Activated CD4-positive, alpha-beta T cell treated with anti-CD3 and anti-CD28 coated beads, Interleukin-2, Interleukin-6, amounts not matched to agents 100 ng/mL and 50 ng/mL, durations not matched to agents 16 hours and 8 hours (primary cell): ENCODE results near the gene BAG3.
"Not testable (repeated sequence)": the region's sequence is repeated elsewhere in the genome, so short reads cannot be mapped to it uniquely, and the experiment has no call there.

Experiments used
- DNase-seq: peaks from one replicate; pipeline ENCODE4 v3.0.0-alpha.2; 2020

BAG3 gene

DNA sequence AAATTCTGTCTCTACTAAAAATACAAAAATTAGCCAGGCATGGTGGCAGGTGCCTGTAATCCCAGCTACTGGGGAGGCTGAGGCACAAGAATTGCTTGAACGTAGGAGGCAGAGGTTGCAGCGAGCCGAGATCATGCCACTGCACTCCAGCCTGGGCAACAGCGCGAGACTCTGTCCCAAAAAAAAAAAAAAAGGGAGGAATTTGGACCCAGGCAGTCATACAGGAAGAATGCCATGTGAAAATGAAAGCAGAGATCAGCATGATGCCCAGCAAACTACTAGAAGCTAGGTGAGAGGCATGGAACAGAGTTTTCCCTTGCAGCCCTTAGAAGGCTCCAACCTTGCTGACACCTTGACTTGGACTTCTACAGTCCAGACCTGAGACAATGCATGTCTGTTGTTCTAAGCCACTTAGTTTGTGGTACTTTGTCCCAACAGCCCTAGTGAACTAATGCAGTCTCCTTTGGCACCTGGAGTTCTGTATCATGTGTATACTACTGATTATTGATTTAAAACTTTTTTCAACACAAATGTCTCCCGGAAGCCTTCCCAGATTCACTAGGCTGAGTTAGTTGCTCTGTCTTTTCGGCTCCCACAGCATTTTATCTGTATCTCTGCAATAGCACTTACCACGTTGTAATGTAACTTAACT lies 10.2 kb upstream of the BAG3 start:
- DNase-seq: no peak

DNA sequence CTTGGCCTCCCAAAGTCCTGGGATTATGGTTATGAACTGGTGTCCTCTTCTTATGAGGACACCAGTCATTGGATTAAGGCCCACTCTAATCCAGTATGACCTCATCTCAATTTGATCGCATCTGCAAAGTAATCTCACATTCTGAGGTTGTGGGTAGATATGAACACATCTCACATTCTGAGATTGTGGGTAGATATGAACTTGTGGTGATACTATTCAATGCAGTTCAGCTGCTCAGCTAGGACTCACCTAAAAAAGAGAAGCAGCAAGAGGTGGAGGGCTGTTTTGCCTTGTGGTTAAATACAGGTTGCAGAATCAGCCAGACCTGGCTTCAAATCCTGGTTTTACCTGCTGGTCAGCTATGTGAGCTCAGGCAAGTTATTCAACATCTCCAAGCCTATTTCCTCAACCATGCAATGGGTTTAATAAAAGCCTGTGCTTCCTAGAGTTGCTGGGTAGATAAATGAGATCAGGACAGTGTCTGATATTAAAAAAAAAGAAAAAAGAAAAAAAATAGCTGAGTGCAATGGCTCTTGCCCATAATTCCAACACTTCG lies 8.5 kb upstream of the BAG3 start:
- DNase-seq: peak; percentile 46

DNA sequence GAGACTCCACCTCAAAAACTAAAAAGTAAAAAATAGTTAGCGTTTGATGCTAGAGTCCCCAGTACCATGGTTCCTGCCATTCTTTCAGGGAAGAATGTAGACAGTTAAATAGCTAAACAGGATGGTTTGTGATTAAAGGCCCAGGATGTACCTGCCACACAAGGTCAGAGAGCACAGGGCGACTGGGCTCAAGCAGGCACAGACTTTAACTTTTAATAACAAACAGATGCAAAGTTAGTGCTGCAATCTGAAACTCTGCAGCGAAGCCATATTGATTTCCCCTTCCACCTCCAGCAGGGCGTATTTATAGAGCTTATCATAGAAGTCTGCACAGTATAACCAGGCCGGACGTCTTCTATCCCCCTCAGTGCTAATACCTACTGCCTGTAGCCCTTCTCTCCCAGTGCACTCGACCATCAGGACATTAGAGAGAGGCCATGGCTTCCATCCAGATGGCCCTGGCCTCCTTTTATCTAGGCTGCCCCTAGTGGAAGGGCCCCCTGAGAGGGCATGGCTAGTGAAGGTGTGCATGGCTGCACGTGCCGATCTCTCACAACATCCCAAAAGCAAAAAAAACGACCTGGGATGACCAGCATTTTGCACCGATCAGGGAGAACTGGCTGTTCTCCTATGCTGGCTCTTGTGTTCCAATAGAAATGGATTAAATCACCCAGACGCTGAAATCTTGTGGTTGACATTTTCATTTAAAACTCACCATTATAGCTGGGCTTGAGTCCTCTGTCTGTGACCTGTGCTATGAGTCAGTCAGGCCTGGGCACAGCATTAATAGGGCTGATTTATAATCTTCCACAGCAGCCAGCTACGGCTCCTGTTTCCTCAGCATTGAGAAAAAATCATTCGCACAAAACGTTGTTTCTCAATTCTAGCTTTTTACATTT lies 7.6 kb upstream of the BAG3 start:
- no peak for DNase-seq

DNA sequence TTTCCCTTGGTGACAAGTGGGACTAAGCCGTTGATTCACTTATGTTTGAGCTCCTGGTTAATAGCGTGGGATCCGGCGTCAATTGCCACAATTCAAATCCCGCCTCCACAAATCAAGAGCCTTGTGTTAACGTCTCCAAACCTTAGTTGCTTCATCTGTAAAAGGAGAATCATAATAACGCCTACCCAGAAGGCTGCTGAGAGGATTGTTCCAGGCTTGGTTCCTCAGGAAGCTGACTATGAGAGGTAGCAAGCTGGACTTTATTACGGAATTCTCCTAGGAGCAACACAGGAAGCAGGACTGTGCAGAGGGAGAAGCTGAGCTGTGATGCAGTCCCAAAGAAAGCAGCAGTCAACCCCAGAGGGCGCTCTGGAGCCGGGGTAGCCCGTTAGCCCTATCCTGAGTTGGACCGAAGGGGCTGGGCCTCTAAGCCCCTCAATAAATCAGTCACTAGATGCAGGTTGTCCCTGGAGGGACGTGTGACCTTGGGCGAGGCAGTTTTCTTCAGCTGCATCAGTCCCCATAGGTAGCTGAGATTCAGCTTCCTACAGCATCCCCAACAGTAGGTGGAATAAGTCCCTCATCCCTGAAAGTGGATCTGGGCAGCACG lies 6.9 kb upstream of the BAG3 start:
- DNase-seq: no peak

DNA sequence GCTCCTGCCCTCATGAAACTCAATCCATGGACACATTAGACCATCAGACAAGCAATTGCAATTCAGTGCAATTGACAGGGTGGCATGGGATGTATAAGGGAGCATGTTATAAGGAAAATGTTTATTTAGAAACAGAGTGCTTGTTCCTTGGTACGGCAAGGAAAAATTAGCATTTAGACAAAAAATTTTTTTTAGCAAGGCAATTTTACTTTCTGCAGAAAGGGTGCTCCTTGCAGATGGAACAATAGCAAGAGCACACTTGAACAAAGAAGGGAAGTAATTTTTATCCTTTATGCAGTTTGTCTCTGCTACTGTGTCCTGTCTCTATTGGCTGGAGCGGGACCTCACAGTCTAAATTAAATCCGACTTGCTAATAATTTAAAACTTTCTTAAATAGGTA lies 6.2 kb upstream of the BAG3 start:
- DNase-seq: no peak

DNA sequence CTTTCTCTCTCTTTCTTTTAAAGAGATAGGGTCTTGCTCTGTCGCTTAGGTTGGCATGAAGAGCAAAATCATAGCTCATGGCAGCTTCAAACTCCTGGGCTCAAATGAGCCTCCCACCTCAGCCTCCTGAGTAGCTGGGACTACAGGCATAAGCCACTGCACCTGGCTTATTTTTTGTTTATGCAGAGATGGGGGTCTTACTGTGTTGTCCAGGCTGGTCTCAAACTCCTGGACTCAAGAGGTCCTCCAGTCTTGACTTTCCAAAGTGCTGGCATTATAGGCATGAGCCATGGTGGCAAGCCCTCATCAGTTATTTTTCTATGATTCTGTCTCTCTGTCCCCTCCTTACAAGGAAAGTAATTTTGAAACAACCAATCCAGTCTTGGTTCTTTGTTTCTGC lies 1.1 kb upstream of the BAG3 start:
- DNase-seq: no peak

DNA sequence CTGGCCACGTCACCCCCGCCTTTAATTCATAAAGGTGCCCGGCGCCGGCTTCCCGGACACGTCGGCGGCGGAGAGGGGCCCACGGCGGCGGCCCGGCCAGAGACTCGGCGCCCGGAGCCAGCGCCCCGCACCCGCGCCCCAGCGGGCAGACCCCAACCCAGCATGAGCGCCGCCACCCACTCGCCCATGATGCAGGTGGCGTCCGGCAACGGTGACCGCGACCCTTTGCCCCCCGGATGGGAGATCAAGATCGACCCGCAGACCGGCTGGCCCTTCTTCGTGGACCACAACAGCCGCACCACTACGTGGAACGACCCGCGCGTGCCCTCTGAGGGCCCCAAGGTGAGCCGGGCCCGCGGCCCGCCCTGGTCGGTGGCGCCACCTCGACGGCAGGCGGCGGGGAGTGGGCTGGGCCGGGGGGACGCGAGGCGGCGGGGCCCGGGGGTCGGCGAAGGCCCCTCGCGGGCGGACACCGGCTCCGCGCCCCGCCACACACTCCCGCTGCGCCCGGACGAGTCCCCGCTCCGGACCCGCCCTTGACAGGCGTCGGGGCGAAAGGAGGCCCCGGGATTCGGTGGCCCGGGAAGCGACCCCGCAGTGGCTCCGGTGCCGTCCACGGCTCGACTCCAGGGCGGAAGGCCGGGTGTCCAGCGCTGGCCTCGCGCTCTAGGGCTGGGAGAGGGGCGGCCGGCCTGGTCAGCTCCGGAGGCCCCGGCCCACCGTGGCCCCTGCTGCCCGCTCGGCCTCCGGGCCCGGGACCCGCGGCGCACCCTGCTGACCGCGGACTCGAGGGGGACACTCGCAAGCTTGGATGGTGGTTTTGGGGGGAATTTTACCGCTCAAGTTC lies 557 bp downstream of the BAG3 start:
- DNase-seq: peak; percentile 28

DNA sequence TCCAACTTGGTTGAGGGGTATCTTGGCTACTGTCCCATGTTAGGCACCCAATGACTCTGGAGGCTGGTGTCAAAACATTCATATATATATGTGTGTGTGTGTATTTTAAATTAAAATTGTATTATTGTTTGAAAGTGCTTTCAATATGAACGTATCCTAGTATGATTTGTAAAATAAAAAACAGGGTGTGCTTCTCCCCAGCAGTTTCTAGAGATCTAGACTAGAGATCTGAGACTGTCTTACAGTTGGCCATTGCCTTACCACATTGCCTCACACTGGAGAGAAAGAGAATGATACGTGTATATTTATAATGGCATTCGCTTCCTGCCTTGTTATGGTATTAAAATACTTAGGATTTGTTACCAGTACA lies 1.2 kb downstream of the BAG3 start:
- peak; percentile 64 for DNase-seq

DNA sequence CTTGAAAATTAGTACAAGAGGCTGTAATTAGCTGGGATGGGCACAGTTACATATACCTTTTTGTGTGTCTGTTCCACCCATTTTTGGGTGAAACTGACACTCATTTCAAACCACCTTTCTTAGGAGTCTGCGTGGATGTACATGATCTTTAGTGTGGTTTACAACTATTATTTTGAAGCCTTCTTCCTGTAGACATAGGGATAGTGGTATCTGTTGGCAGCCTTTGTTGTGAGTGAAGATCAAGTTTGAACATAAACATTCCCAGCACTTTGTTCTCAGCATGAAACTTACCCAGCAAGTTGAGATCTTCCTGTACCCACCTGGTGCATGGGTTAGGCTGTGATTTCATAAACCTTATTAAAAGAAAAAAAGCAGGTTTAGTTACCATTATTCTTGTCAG lies 2.0 kb downstream of the BAG3 start:
- peak; percentile 45 for DNase-seq

DNA sequence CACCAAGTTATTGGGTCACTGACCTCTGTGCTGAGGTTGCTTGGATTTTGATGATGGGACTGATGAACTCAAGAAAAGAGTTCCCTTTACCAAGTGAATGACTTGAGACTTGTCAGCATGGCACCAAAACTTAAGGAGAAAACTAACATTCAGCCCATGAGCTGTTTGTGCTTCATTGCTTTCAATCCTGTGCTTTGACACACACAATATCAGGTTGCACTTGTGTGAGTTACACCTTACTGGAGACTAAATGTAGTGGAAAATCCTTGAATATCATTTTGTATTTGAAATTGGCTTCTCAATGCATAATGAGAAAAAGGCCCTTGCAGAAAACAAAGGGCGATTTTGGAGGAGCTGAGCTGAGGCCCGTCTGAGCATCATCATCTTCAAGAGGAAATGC lies 2.7 kb downstream of the BAG3 start:
- DNase-seq: no peak

DNA sequence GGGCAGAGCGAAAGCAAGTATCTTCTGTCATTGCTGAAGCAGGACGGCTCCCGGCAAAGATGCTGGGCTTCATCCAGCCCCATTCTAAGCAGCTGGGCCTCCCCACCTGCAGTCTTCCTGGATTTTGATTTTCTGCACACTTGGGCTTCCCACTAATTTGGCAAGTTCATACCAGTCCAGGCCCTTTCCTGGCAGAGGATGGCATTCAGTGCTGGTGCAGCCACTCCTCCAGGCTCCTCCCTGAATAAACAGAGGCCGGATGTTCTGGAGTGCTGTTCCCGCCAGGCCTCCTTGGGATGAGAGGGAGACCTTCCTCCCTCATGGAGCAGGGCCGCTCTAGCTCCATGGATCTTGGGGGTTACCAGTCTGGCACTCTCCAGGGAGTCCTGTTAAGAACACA lies 3.4 kb downstream of the BAG3 start:
- DNase-seq: no peak

DNA sequence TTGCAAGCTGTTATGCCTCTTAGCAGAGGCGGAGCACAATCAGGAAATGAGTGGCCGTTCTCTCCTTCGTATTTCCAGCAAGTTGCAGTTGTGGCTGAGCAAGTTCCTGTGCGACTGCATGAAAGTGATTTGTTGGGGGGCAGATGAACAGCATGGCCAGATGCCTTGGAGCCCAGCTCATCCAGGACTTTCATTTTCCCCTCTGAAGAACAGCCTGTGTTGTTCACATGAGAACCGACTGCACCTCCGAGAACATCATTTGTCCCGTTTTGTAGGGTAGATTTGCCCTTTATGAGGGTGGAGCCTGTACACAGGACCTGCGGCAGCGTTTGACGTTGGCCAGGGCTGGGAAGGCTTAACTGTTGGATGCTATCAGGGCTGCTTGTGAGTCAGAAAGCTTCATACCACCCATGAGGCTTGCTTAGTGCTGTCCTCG lies 4.4 kb downstream of the BAG3 start:
- DNase-seq: peak; percentile 73

DNA sequence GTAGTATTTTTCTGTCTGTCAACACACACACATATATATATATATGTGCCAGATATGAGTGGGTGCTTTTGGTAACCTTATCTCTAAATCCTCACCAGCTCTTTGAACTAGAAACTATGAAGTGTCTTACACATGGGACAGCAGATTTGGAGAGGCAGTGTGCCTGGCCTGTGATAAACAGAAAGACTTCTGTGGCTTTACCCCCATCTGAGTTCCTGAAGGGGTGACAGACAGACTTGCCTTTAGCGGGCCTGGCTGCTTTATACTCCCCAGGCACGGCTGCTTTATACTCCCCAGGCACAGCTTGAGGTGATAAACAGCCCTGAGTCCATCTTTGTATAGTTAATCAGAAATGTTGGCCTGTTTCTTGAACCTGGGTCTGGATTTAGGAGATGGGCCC lies 5.6 kb downstream of the BAG3 start:
- DNase-seq: no peak

DNA sequence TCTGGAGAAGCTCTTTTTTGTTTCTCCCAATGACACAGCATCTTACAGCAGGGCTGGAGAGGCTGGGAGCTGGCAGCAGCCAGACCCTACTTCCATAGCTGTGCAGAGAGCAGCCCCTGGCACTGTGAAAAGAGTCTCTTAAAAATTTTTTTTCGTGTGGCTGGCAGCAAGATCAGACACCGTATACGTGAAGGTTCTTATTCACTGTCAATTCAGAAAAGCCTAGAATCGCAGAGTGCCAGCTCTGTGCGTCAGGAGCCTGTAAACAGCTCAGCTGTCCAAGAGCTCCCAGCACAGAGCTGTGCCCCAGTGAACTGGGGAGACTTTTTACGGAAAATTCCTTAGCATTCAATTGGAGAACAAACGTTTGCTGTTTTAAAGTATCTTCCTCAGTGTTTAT lies 6.5 kb downstream of the BAG3 start:
- no peak for DNase-seq

DNA sequence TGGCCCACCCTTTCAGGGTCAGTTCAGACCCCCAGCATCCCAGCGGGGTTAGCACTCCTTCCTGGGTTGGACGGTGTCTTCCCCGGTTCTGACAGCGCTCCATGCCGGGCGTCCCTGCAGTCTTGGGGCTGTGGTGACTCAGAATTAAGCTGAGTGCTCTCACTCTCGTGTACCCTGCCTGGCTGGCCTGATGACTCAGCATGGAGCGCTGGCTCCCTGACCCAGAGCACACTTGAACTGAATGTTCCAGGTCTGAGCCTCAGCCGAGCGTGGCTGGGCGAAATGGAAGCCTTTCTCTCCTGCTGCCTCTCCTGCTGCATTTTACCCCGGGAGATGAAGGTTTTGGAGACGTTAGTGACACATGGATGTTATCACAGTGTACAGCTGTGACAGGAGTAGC lies 7.1 kb downstream of the BAG3 start:
- no peak for DNase-seq

DNA sequence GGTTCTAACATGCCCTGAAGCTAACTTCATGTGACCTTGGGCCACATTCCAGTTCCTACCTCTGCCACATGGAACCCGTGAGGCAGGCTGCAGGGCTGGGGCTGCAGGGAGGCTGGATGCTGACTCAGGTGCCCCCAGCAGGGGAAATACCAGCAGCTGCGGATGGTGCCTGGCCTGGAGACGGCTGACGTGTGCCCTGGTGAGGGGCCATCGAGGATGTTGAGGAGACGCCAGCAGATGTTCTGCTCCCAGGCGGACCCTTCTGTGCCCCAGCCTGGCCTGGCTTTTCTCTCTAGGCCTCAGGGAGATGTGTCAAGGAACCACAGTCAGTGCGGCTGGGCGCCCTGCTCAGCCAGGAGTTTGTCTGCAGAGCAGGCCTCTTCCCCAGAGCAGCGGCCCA lies 8.8 kb downstream of the BAG3 start:
- no peak for DNase-seq

DNA sequence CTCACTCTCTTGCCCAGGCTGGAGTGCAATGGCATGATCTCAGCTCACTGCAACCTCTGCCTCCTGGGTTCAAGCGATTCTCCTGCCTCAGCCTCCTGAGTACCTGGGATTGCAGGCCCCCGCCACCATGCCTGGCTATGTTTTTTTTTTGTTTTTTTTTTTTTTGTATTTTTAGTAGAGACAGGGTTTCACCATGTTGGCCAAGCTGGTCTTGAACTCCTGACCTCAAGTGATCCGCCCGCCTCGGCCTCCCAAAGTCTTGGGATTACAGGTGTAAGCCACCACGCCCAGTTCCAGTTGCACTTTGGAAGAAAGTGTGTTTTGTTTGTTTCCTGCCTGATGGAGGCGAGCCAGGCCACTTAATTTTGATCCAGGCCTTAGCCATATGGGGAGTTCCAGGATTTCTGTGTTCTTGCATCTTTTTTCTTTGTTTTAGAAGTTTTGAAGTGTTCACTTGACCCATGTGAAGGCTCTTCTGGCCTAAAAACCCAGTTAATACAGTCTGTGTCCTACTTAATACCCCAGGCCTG lies 11.0 kb downstream of the BAG3 start:
- not testable (repeated sequence) for DNase-seq

DNA sequence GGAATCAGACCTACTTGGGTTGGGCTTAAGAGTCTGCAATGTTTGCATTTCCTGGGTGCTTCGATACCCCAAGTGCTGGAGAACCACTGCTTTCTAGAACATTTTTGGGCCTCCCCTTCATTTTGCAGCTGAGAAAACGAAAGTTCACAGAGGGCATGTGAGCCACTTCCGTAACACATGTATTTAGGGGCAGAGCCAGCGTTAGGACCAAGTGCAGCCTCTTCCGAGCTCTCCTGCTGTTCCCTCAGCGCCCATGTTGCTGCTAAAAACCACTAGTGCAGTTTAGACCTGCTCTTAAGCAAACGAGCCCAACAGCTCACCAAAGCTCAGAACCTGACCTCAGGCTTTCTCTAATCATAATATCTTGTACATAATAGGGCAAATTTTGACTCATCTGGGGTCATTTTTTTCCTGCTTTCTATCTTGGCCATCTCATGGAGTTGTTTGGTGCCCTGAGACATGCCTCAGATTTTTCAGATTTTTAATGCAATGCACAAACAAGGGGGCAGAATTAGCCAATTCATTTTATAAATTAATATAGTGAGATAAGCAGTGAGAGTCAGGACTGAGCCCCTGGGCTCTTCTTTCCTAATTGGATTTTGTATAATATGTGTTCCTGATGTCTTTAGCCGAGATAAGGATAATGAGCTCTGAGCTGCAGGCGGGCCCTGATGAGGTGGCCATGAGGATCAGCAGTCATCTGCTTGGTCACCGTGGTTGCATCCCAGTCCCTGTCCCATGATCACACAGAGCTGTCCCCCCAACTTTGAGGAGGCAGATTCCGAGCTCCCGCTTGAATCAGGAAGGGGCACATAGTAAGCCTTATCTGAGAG lies 12.9 kb downstream of the BAG3 start:
- peak; percentile 64 for DNase-seq

DNA sequence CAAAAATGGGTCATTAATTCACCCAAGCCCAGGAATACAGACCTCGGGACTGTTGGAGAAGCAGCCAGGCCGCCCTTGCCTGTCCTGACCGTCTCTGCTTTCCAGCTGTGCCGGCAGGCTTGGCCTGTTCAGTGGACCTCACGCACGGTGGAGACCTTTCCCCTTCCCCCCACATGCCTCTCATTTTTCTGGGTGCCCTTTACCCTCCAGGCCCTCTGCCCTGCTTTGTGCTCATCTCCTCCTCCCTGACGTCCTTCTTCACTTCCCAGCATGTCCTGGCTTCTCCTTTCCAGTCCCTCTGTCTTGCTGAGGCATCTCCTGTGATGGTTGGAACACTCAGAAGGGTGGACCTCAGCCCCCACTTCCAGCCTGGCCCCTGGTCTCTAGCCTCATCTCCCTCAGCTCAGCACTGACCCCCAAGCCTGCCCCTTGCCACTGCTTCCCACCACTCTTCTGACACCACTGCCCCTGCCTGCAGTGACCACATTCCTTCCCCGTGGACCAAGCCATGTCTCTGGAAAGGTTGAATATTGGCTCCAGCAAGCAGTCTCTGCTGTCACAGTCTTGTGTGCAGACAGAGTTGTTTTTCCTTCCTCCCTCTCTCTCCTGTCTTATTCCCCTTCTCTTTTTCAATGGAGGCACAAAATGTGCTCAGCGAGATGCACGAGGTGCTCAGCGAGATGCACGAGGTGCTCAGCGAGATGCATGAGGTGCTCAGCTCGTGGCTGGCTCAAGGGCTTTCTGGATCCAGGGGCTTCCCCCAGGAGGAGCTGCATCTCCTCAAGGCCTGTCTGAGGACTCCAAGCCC lies 14.9 kb downstream of the BAG3 start:
- no peak for DNase-seq

DNA sequence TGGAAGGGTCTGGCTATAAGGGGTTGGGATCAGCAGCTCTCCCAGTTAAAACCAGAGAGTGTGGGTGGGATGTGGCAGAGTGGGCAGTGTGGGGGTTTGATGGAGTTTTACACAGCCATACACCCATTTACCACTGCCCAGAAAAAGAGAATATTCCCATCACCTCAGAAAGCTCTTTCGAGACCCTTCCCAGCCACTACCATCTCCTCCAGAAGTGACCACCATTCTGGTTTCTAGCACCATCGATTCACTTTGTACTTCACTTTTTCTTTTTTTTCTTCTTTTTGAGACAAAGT lies 15.5 kb downstream of the BAG3 start:
- DNase-seq: no peak
